Gastrocnemius medialis (tissue), 4 donors: ENCODE measurements around the gene NELFA. TPM values are rescaled to one million over a fixed set of nuclear protein-coding genes. Genes with fewer than 3 reads are reported as not detected.

Experiments used
- ATAC-seq, 2 donors: fragments of 150-250 bp; one replicate each; pipeline ENCODE4 v1.9.1; 2016
- DNase-seq, 2 donors: peaks; one replicate each; pipeline ENCODE4 v3.0.0-alpha.2; 2019
- H3K27ac ChIP-seq, 4 donors: fragments of 200-600 bp; sonication (generic); 1 replicate in 1 of 4; 2 replicates in 3 of 4; pipeline ENCODE4 v1.5.1; 2016 to 2018; ENCODE audit warnings: mild to moderate bottlenecking in 2 of 4, moderate library complexity in 1 of 4
- H3K27me3 ChIP-seq, 3 donors: fragments of 200-600 bp; sonication (generic) in 2 of 3; 1 replicate in 1 of 3; 2 replicates in 2 of 3; pipeline versions ENCODE4 v1.5.1 to v1.6.0; 2016 to 2019; ENCODE audit warnings: mild to moderate bottlenecking in 1 of 3, moderate library complexity in 1 of 3
- H3K36me3 ChIP-seq, 2 donors: fragments of 200-600 bp; sonication (generic) in 1 of 2; one replicate each; pipeline ENCODE4 v1.5.1; 2017 to 2018
- H3K4me1 ChIP-seq, 2 donors: fragments of 200-600 bp; sonication (generic) in 1 of 2; one replicate each; pipeline ENCODE4 v1.5.1; 2016 to 2017; ENCODE audit warnings: mild to moderate bottlenecking in 2 of 2
- H3K4me3 ChIP-seq, 4 donors: fragments of 200-600 bp; sonication (generic) in 3 of 4; 1 replicate in 1 of 4; 2 replicates in 3 of 4; pipeline ENCODE4 v1.5.1; 2016 to 2019; ENCODE audit warnings: mild to moderate bottlenecking in 2 of 4
- H3K9me3 ChIP-seq, 3 donors: fragments of 200-600 bp; sonication (generic) in 2 of 3; 1 replicate in 1 of 3; 2 replicates in 2 of 3; pipeline ENCODE4 v1.5.1; 2016 to 2019
- CTCF ChIP-seq, 5 experiments: fragments of 450-650 bp in 3 of 5; fragments of 200-600 bp in 2 of 5; sonication (generic) in 2 of 5; IDR thresholded peaks in 4 of 5; conservative IDR thresholded peaks in 1 of 5; 1 replicate in 4 of 5; 2 replicates in 1 of 5; pipeline ENCODE4 v1.5.1; 2016 to 2019; ENCODE audit warnings: antibody characterized with exemption in 5 of 5, mild to moderate bottlenecking in 3 of 5, moderate library complexity in 3 of 5
- POLR2A ChIP-seq, 2 donors: fragments of 450-650 bp; IDR thresholded peaks; one replicate each; pipeline ENCODE4 v1.6.1; 2017; ENCODE audit warnings: antibody characterized with exemption in 2 of 2, mild to moderate bottlenecking in 2 of 2, moderate library complexity in 2 of 2
- in situ Hi-C, 4 donors: fragments of 200-750 bp; cut with MboI; loops; one replicate each; pipeline versions ENCODE4 v1.15.0 to v1.8.0; 2017; ENCODE audit warnings: low sequenced_read_pairs in 4 of 4
- intact Hi-C: fragments of 100-400 bp; cut with DNase I; formaldehyde crosslinking; loops from one replicate; pipeline ENCODE4 v1.15.1; 2023; ENCODE audit warnings: low total_unique reads
- total RNA-seq, 4 donors: library from RNA; depleted of rRNA; stranded (reverse); fragments of >200 nt; gene quantifications; one replicate each; pipeline versions ENCODE4 v1.1.0 to v1.2.3, GENCODE V29; 2016

NELFA gene
- total RNA-seq, 4 donors from 2014 or later = 8.1 to 21.1 (median 15.9) TPM

- in situ Hi-C loops = no loop called here
- intact Hi-C loops = no loop called here
- ATAC-seq (no peak), DNase-seq (no peak)
- no peak overlapping the region for H3K27ac ChIP-seq
- no peaks in the 10 kb centered on the region for H3K27me3 ChIP-seq
- no peaks in the 10 kb centered on the region for H3K4me1 ChIP-seq
- H3K4me3 ChIP-seq = no peak overlapping the region
- TF ChIP-seq CTCF (IDR thresholded peaks at IDR 0.05 in 4 of 5, conservative IDR thresholded peaks at IDR 0.05 in 1 of 5) = no peak
- TF ChIP-seq POLR2A (IDR thresholded peaks at IDR 0.05) = no peak
- H3K9me3 ChIP-seq = no peaks in the 10 kb centered on the region
- no peaks in the 10 kb centered on the region for H3K36me3 ChIP-seq
These were observed 59.8 kb downstream of the NELFA start for GRCh38 chr4:1948892-1949436.

DNA sequence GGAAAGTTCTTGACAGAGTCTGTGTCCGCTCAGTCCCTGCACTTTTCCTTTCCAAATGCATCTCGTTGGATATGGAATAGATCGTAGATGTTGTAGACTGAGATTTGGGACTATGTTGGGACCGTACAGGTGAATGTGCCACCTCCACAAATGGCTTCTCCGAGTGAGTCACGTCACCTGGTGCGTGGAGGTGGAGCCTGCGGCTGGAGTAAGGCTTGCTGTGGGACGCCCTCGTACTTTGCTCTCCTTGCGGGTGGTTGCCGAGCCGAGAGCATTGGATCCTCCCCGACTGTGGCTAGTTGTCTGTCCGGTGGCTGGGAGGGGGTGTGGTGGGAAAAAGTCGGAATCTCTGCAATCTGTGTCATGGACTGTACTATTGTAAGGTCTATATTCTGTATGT lies 60.5 kb downstream of the NELFA start:
- Histone ChIP-seq H3K4me3 (no peak overlapping the region), H3K9me3 (no peaks in the 10 kb centered on the region), H3K27me3 (no peaks in the 10 kb centered on the region), H3K4me1 (no peaks in the 10 kb centered on the region), H3K36me3 (no peaks in the 10 kb centered on the region), H3K27ac (no peak overlapping the region)
- TF ChIP-seq CTCF (IDR thresholded peaks at IDR 0.05 in 4 of 5, conservative IDR thresholded peaks at IDR 0.05 in 1 of 5) = no peak
- TF ChIP-seq POLR2A (IDR thresholded peaks at IDR 0.05) = no peak
- intact Hi-C loops (no loop called here), in situ Hi-C loops (no loop called here)
- ATAC-seq (no peak), DNase-seq (no peak)

- no peak overlapping the region for H3K4me3 ChIP-seq
- H3K9me3 ChIP-seq = no peaks in the 10 kb centered on the region
- H3K27ac ChIP-seq = no peak overlapping the region
- peaks cover 0 to under 1% of the 10 kb centered on the region in 2 donors for H3K4me1 ChIP-seq
- no peaks in the 10 kb centered on the region for H3K27me3 ChIP-seq
- DNase-seq = no peak
- intact Hi-C loops = no loop called here
- in situ Hi-C loops = no loop called here
- H3K36me3 ChIP-seq = peaks cover 0 to 6% of the 10 kb centered on the region in 2 donors
- TF ChIP-seq POLR2A (IDR thresholded peaks at IDR 0.05) (no peak), CTCF (IDR thresholded peaks at IDR 0.05 in 4 of 5, conservative IDR thresholded peaks at IDR 0.05 in 1 of 5) (no peak)
- ATAC-seq = no peak
These were observed 62.9 kb downstream of the NELFA start for GRCh38 chr4:1945912-1946311.

DNA sequence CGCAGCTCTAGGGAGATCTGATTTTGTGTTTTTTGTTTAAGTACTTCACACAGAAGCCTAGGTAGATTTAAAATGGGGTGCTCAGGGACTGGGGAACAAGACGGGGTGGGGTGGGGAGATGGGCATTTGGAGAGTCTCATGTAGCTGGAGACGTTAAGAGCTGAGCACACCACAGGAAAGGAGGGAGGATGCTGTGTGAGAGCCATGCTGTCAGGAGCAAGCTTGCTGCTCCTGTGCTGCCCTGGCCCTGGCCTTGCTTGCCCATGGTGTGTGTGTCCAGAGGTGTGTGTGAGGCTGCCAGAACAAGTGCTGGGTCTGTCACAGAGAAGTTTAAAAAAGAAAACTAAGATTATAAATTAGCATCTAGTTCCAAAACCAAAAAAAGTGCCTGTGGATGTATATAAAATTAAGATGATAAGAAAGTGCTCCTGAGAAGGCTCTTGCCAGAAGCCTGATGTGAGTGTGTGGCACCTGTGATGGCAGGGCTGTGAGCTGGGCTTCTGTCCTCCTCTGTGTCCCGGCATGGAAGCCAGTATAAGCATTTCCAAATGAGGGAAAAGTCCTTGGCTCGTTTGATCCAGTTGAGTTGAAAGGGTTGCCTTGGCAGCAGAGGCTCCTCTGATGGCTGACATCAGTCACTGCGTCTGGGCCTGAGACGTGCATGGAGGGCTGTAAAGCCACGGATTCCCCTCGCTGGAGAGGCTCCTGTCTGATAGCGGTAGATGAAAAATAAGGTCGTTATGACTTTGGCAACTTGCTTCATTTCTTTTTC lies 63.5 kb downstream of the NELFA start:
- in situ Hi-C loops = no loop called here

More for the DNA sequence above, 63.5 kb downstream of the NELFA start:
- H3K4me3 ChIP-seq = no peak overlapping the region
- peaks cover 0 to 7% of the 10 kb centered on the region in 2 donors for H3K4me1 ChIP-seq
- H3K27me3 ChIP-seq = no peaks in the 10 kb centered on the region
- TF ChIP-seq CTCF (IDR thresholded peaks at IDR 0.05 in 4 of 5, conservative IDR thresholded peaks at IDR 0.05 in 1 of 5) = no peak
- TF ChIP-seq POLR2A (IDR thresholded peaks at IDR 0.05) = no peak
- H3K27ac ChIP-seq = no peak overlapping the region
- H3K36me3 ChIP-seq = peaks cover 0 to 6% of the 10 kb centered on the region in 2 donors
- ATAC-seq (no peak), DNase-seq (no peak)
- intact Hi-C loops = no loop called here
- no peaks in the 10 kb centered on the region for H3K9me3 ChIP-seq
